ENCODE results near the gene ERC1.

GRCh38 chr12:1314523-1314922 lies 323.5 kb downstream of the ERC1 start:
- TF ChIP-seq, protein P1, sequence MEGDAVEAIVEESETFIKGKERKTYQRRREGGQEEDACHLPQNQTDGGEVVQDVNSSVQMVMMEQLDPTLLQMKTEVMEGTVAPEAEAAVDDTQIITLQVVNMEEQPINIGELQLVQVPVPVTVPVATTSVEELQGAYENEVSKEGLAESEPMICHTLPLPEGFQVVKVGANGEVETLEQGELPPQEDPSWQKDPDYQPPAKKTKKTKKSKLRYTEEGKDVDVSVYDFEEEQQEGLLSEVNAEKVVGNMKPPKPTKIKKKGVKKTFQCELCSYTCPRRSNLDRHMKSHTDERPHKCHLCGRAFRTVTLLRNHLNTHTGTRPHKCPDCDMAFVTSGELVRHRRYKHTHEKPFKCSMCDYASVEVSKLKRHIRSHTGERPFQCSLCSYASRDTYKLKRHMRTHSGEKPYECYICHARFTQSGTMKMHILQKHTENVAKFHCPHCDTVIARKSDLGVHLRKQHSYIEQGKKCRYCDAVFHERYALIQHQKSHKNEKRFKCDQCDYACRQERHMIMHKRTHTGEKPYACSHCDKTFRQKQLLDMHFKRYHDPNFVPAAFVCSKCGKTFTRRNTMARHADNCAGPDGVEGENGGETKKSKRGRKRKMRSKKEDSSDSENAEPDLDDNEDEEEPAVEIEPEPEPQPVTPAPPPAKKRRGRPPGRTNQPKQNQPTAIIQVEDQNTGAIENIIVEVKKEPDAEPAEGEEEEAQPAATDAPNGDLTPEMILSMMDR (IDR thresholded peaks at IDR 0.05; ENCODE audit: extremely low read depth in 1 of 2, insufficient read depth in 1 of 2, low read depth in 1 of 2, low read length in 2 of 2) = no peak
- TF ChIP-seq POLR2A (IDR thresholded peaks at IDR 0.05; ENCODE audit: low read depth, low read length) = no peak
- no peak for TF ChIP-seq POLR2AphosphoS5 (IDR thresholded peaks at IDR 0.05; ENCODE audit: insufficient read depth, low read depth, low read length)
- no peak for TF ChIP-seq JUN (IDR thresholded peaks at IDR 0.05; ENCODE audit: borderline replicate concordance, insufficient read depth, insufficient read length, low read depth)
- TF ChIP-seq GATA2 (IDR thresholded peaks at IDR 0.05; ENCODE audit: insufficient read depth, insufficient read length, low read depth, low read length) = no peak
- no peak for TF ChIP-seq EZH2 (IDR thresholded peaks at IDR 0.05; ENCODE audit: borderline replicate concordance, low read depth, low read length, severe bottlenecking)
- no peak for TF ChIP-seq MYC (IDR thresholded peaks at IDR 0.05; ENCODE audit: low read depth, low read length)
- no peak for TF ChIP-seq MAX (IDR thresholded peaks at IDR 0.05; ENCODE audit: insufficient read depth, insufficient read length)
